ENCODE data around the gene HM13. TPM values are rescaled to one million over a fixed set of nuclear protein-coding genes. Genes with fewer than 3 reads are reported as not detected.

HM13 gene
- total and polyA plus RNA-seq, 2 of the 13 experiments (the other 11 are each of a cell fraction or from before 2014, with no cell fraction given): 118 to 243 TPM

- peak; percentile 96 for TF ChIP-seq ZNF782 (CRISPR knock-in tag; IDR thresholded peaks at IDR 0.05; ENCODE audit: borderline replicate concordance)
- no peak for TF ChIP-seq ZNF414 (CRISPR knock-in tag; IDR thresholded peaks at IDR 0.05)
- TF ChIP-seq ZMAT5 (CRISPR knock-in tag; IDR thresholded peaks at IDR 0.05; ENCODE audit: borderline replicate concordance, low read depth): 0 out of 2 replicates have a peak, but pooled peaks have one; percentile 72
- peak; percentile 68 for TF ChIP-seq HIC2 (CRISPR knock-in tag; IDR thresholded peaks at IDR 0.05; ENCODE audit: low read depth)
- no peak for TF ChIP-seq ARNT (IDR thresholded peaks at IDR 0.05)
- peak; percentile 47 for TF ChIP-seq ZNF740 (CRISPR knock-in tag; IDR thresholded peaks at IDR 0.05)
- TF ChIP-seq DMTF1 (CRISPR knock-in tag; IDR thresholded peaks at IDR 0.05): peak; percentile 93
- TF ChIP-seq ZNF318 (CRISPR knock-in tag; IDR thresholded peaks at IDR 0.05): peak; percentile 95
- TF ChIP-seq ZNF776 (CRISPR knock-in tag; IDR thresholded peaks at IDR 0.05): peak; percentile 75; the same call in 1 of the 2 replicates
- no peak; the same call in 1 of the 2 replicates for TF ChIP-seq ZBTB33 (CRISPR knock-in tag; IDR thresholded peaks at IDR 0.05)
Measured at GRCh38 chr20:31605031-31605901, 91.0 kb downstream of the HM13 start, which contains the start of gene ID1 (continued).

Measured in HepG2 (cell line).